K562 (cell line): ENCODE results near the gene ZNF26. TPM values are rescaled to one million over a fixed set of nuclear protein-coding genes. Genes with fewer than 3 reads are reported as not detected.

Experiments used
- BMI1 ChIP-seq: fragments of 150-350 bp; IDR thresholded peaks from 2 replicates; pipeline ENCODE4 v1.6.1; 2014; ENCODE audit warnings: low read length
- CBFA2T2 ChIP-seq: fragments of 450-650 bp; conservative IDR thresholded peaks from 2 replicates; pipeline ENCODE4 v1.6.1; 2017; ENCODE audit warnings: mild to moderate bottlenecking
- CBFA2T3 ChIP-seq: fragments of 450-650 bp; IDR thresholded peaks from 2 replicates; pipeline ENCODE4 v1.6.1; 2017
- ELF1 ChIP-seq: fragments of 200-800 bp; sonication (Bioruptor generic); IDR thresholded peaks from 2 replicates; pipeline ENCODE4 v1.6.1; 2016; ENCODE audit warnings: missing genetic modification characterization, missing compliant biosample characterization
- HNRNPLL ChIP-seq: fragments of 200-400 bp; formaldehyde crosslinking; IDR thresholded peaks from 2 replicates; pipeline ENCODE4 v1.6.1; 2017; ENCODE audit warnings: low read length, low read depth, mild to moderate bottlenecking; ENCODE audit not compliant: poor library complexity, severe bottlenecking
- MTF1 ChIP-seq: fragments of 250-450 bp; sonication (Bioruptor Pico); IDR thresholded peaks from 2 replicates; pipeline ENCODE4 v1.9.0; 2021; ENCODE audit warnings: moderate library complexity, mild to moderate bottlenecking, inconsistent platforms, borderline replicate concordance
- NBN ChIP-seq: fragments of 450-650 bp; IDR thresholded peaks from 2 replicates; pipeline ENCODE4 v1.6.1; 2016; ENCODE audit warnings: low read depth, mild to moderate bottlenecking
- PHB ChIP-seq: fragments of 250-450 bp; sonication (Bioruptor Pico); IDR thresholded peaks from 2 replicates; pipeline ENCODE4 v1.5.0; 2021
- POLR2G ChIP-seq: fragments of 200-400 bp; formaldehyde crosslinking; IDR thresholded peaks from 2 replicates; pipeline ENCODE4 v1.6.1; 2017; ENCODE audit warnings: low read depth, mild to moderate bottlenecking, antibody characterized with exemption, low read length, moderate library complexity
- POU5F1 ChIP-seq: fragments of 150-350 bp; IDR thresholded peaks from 2 replicates; pipeline ENCODE4 v1.6.1; 2014; ENCODE audit warnings: borderline replicate concordance, low read length, low read depth, mild to moderate bottlenecking; ENCODE audit not compliant: partially characterized antibody
- RBM15 ChIP-seq: fragments of 200-400 bp; formaldehyde crosslinking; IDR thresholded peaks from 2 replicates; pipeline ENCODE4 v1.6.1; 2018; ENCODE audit warnings: mild to moderate bottlenecking, low read length, moderate library complexity; ENCODE audit not compliant: insufficient read depth
- RCOR1 ChIP-seq, 2 experiments: IDR thresholded peaks; 2 replicates each; pipeline ENCODE4 v1.6.1; 2012; ENCODE audit warnings: low read depth in 2 of 2, low read length in 2 of 2, borderline replicate concordance in 1 of 2, improper control_type of control experiment in 1 of 2
- STAG1 ChIP-seq: sonication (generic); formaldehyde crosslinking; IDR thresholded peaks from 2 replicates; pipeline ENCODE4 v1.5.0; 2020; ENCODE audit warnings: missing genetic modification reagents, borderline replicate concordance
- THRAP3 ChIP-seq: fragments of 450-650 bp; IDR thresholded peaks from 2 replicates; pipeline ENCODE4 v1.6.1; 2016; ENCODE audit warnings: mild to moderate bottlenecking, inconsistent platforms, borderline replicate concordance
- U2AF1 ChIP-seq: fragments of 200-400 bp; formaldehyde crosslinking; optimal IDR thresholded peaks from 2 replicates; pipeline ENCODE3; 2017; ENCODE audit warnings: mild to moderate bottlenecking, low read depth, low read length, moderate library complexity
- ZNF263 ChIP-seq: sonication (generic); formaldehyde crosslinking; IDR thresholded peaks from 2 replicates; pipeline ENCODE4 v1.8.0; 2022; ENCODE audit warnings: mild to moderate bottlenecking, missing genetic modification reagents, borderline replicate concordance
- ZNF586 ChIP-seq: fragments of 450-650 bp; formaldehyde crosslinking; conservative IDR thresholded peaks from 2 replicates; pipeline ENCODE4 v1.4.0; 2020; ENCODE audit warnings: mild to moderate bottlenecking, moderate library complexity
- polyA plus RNA-seq, 8 experiments: library from polyadenylated mRNA; depleted of rRNA in 4 of 8; stranded (reverse) in 5 of 8; unstranded in 3 of 8; fragments of >200 nt; fragmentation: Nextera tagmentation in 2 of 8; fragmentation: Illumina TruSeq in 1 of 8; extraction: Ambion mirVana in 2 of 8; extraction: Trizol in 1 of 8; gene quantifications; 2 replicates each; pipeline versions ENCODE4 v1.2.1 to v1.2.3, GENCODE V29; 2011 to 2014; ENCODE audit warnings: inconsistent platforms in 1 of 8, missing spikeins in 1 of 8
- total RNA-seq, 7 experiments: library from RNA; depleted of rRNA in 6 of 7; stranded (reverse); fragments of >200 nt in 6 of 7; fragmentation: Illumina TruSeq in 2 of 7; extraction: Trizol in 2 of 7; gene quantifications; 2 replicates each; pipeline versions ENCODE4 v1.2.1 to v1.2.3, GENCODE V29; 2011 to 2021; ENCODE audit warnings: low replicate concordance in 1 of 7
- TF ChIP-seq, protein P1 (sequence below): fragments of 250-450 bp; sonication (Bioruptor Pico); IDR thresholded peaks from 2 replicates; pipeline ENCODE4 v1.5.0; 2021; ENCODE audit warnings: mild to moderate bottlenecking, borderline replicate concordance
- TF ChIP-seq, protein P2 (sequence below): sonication (generic); formaldehyde crosslinking; IDR thresholded peaks from 2 replicates; pipeline ENCODE4 v1.8.0; 2022; ENCODE audit warnings: missing genetic modification reagents, mild to moderate bottlenecking, borderline replicate concordance
- TF ChIP-seq, protein P3 (sequence below): sonication (generic); formaldehyde crosslinking; IDR thresholded peaks from 2 replicates; pipeline ENCODE4 v1.8.1; 2023; ENCODE audit warnings: missing genetic modification reagents, mild to moderate bottlenecking, borderline replicate concordance

Gene ZNF26
- total and polyA plus RNA-seq, 9 of the 15 experiments (the other 6 are each of a cell fraction or from before 2014, with no cell fraction given): 1.2 to 14.1 (median 8.0) TPM

DNA sequence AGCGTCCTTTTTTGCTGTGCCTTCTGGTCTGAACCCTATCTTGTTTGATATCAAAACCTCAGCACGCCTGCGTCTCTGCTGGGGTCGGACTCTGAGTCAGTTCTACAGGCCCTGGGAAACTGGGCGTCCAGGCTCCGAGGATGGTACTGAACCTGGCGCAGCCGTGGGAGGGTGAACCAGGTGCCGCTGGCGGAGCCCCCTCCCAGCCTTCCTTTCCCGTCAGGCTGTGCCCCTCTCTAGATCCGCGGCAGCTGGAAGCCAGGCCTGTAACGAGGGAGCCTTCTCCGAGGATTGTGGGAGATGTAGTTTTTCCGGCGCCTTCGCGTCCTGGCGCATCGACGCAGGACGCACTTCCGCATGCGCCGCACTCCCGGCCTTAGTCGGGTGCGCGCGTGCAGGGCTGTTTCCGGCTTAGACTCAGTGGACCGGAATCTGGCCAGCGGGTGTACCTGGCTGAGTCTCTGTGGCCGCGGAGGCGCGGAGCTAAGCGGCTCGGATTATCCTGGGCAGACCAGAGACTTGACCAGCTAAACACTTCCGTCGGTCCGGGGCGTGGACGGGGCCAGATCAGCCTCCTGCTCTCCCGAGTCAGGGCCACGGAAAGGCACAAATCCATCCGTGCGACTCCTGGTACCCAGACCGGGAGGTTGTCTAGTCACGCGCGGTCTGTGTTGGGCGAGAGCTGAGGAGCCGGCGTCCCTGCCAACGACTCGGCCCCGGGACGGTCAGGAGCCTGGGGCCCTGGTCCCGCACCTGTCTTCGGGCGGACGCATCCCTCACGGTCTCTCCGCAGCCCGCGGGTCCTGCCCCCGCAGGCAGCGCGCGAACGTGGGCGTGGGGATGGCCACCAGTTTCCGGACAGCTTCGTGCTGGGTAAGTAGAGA is at the start of gene ZNF26 (continued):
- TF ChIP-seq, protein P1, sequence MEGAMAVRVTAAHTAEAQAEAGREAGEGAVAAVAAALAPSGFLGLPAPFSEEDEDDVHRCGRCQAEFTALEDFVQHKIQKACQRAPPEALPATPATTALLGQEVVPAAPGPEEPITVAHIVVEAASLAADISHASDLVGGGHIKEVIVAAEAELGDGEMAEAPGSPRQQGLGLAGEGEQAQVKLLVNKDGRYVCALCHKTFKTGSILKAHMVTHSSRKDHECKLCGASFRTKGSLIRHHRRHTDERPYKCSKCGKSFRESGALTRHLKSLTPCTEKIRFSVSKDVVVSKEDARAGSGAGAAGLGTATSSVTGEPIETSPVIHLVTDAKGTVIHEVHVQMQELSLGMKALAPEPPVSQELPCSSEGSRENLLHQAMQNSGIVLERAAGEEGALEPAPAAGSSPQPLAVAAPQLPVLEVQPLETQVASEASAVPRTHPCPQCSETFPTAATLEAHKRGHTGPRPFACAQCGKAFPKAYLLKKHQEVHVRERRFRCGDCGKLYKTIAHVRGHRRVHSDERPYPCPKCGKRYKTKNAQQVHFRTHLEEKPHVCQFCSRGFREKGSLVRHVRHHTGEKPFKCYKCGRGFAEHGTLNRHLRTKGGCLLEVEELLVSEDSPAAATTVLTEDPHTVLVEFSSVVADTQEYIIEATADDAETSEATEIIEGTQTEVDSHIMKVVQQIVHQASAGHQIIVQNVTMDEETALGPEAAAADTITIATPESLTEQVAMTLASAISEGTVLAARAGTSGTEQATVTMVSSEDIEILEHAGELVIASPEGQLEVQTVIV: no peak
- TF ChIP-seq BMI1 (no peak), MTF1 (CRISPR knock-in tag) (no peak), THRAP3 (no peak), POU5F1 (peak; percentile 84), NBN (no peak), RBM15 (no peak), POLR2G (peak; percentile 94), HNRNPLL (peak; percentile 67), RCOR1 (IDR thresholded peaks at IDR 0.05; ENCODE audit: borderline replicate concordance in 1 of 2, low read depth in 2 of 2, low read length in 2 of 2) (peak in 1 of 2 experiments; percentile 44; a peak in 1 of 4 replicates), CBFA2T2 (no peak), ZNF586 (CRISPR knock-in tag) (no peak), ZNF263 (no peak), PHB (CRISPR knock-in tag) (no peak), U2AF1 (no peak), CBFA2T3 (no peak), STAG1 (no peak), ELF1 (peak; percentile 94)
- TF ChIP-seq, protein P2, sequence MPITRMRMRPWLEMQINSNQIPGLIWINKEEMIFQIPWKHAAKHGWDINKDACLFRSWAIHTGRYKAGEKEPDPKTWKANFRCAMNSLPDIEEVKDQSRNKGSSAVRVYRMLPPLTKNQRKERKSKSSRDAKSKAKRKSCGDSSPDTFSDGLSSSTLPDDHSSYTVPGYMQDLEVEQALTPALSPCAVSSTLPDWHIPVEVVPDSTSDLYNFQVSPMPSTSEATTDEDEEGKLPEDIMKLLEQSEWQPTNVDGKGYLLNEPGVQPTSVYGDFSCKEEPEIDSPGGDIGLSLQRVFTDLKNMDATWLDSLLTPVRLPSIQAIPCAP (CRISPR knock-in tag): no peak
- TF ChIP-seq, protein P3, sequence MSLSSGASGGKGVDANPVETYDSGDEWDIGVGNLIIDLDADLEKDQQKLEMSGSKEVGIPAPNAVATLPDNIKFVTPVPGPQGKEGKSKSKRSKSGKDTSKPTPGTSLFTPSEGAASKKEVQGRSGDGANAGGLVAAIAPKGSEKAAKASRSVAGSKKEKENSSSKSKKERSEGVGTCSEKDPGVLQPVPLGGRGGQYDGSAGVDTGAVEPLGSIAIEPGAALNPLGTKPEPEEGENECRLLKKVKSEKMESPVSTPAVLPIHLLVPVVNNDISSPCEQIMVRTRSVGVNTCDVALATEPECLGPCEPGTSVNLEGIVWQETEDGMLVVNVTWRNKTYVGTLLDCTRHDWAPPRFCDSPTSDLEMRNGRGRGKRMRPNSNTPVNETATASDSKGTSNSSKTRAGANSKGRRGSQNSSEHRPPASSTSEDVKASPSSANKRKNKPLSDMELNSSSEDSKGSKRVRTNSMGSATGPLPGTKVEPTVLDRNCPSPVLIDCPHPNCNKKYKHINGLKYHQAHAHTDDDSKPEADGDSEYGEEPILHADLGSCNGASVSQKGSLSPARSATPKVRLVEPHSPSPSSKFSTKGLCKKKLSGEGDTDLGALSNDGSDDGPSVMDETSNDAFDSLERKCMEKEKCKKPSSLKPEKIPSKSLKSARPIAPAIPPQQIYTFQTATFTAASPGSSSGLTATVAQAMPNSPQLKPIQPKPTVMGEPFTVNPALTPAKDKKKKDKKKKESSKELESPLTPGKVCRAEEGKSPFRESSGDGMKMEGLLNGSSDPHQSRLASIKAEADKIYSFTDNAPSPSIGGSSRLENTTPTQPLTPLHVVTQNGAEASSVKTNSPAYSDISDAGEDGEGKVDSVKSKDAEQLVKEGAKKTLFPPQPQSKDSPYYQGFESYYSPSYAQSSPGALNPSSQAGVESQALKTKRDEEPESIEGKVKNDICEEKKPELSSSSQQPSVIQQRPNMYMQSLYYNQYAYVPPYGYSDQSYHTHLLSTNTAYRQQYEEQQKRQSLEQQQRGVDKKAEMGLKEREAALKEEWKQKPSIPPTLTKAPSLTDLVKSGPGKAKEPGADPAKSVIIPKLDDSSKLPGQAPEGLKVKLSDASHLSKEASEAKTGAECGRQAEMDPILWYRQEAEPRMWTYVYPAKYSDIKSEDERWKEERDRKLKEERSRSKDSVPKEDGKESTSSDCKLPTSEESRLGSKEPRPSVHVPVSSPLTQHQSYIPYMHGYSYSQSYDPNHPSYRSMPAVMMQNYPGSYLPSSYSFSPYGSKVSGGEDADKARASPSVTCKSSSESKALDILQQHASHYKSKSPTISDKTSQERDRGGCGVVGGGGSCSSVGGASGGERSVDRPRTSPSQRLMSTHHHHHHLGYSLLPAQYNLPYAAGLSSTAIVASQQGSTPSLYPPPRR (CRISPR knock-in tag): no peak
